Activated B cell treated with CpG ODN at 0.5 μM for 24 hours (primary cell): ENCODE data around the gene KLK6. TPM values are rescaled to one million over a fixed set of nuclear protein-coding genes. Genes with fewer than 3 reads are reported as not detected.

Source experiments
- ATAC-seq: fragments of 200-7000 bp; cut with Tn5 transposase; one replicate; pipeline ENCODE4 v1.10.0; 2021; ENCODE audit warnings: low read depth, mild to moderate bottlenecking, moderate library complexity
- CTCF ChIA-PET: fragments of 350-600 bp; sonication (Branson Sonifier 250); formaldehyde crosslinking; loops from one replicate; lab custom pipeline; 2021; ENCODE audit warnings: antibody characterized with exemption; lab: Charles Lee
- POLR2A ChIA-PET: fragments of 350-600 bp; sonication (Branson Sonifier 250); formaldehyde crosslinking; loops from one replicate; lab custom pipeline; 2021; ENCODE audit warnings: antibody characterized with exemption; lab: Charles Lee
- DNase-seq: peaks from one replicate; pipeline ENCODE4 v3.0.0; 2022
- H3K27ac Mint-ChIP-seq: one replicate; pipeline ENCODE4 v1.8.0; 2020; ENCODE audit warnings: mixed read lengths
- H3K27me3 Mint-ChIP-seq: one replicate; pipeline ENCODE4 v1.8.0; 2021; ENCODE audit warnings: mixed read lengths
- H3K36me3 Mint-ChIP-seq: one replicate; pipeline ENCODE4 v1.8.0; 2021; ENCODE audit warnings: low read depth, mixed read lengths
- H3K4me1 Mint-ChIP-seq: one replicate; pipeline ENCODE4 v1.8.0; 2021; ENCODE audit warnings: mixed read lengths
- H3K4me3 Mint-ChIP-seq: one replicate; pipeline ENCODE4 v1.8.0; 2020; ENCODE audit warnings: mild to moderate bottlenecking, mixed read lengths
- H3K9me3 Mint-ChIP-seq: one replicate; pipeline ENCODE4 v1.8.0; 2020; ENCODE audit warnings: mixed read lengths
- intact Hi-C: fragments of 100-400 bp; cut with micrococcal nuclease; formaldehyde crosslinking; loops from one replicate; pipeline ENCODE4 v1.15.1; 2024
- total RNA-seq: library from RNA; stranded (reverse); gene quantifications from 2 replicates; pipeline ENCODE4 v1.2.3, GENCODE V29; 2022
- TF ChIP-seq, protein P1 (sequence below): fragments of 200-600 bp; IDR thresholded peaks from one replicate; pipeline ENCODE4 v1.8.0; 2022; ENCODE audit warnings: antibody characterized with exemption, mild to moderate bottlenecking

Gene KLK6
- total RNA-seq, 1 donor from 2014 or later, result not detected

GRCh38 chr19:50952910-50953309 lies 16.5 kb downstream of the KLK6 start, which contains the start of gene KLK5:
Gene KLK5 (minus strand): TSS chr19:50953038. CDS start chr19:50952657, 381 bp downstream.
- intact Hi-C loops, result no loop called here
- ATAC-seq (no peak), DNase-seq (no peak)
- CTCF ChIA-PET, result no interaction called here
- no peaks in the 10 kb centered on the region for H3K4me1 Mint-ChIP-seq
- H3K27me3 Mint-ChIP-seq, result peaks cover 36% of the 10 kb centered on the region
- no peak within 1 kb of the TSS for H3K4me3 Mint-ChIP-seq
- no peaks in the 10 kb centered on the region for H3K9me3 Mint-ChIP-seq
- no peaks in the 10 kb centered on the region for H3K36me3 Mint-ChIP-seq
- TF ChIP-seq, protein P1, sequence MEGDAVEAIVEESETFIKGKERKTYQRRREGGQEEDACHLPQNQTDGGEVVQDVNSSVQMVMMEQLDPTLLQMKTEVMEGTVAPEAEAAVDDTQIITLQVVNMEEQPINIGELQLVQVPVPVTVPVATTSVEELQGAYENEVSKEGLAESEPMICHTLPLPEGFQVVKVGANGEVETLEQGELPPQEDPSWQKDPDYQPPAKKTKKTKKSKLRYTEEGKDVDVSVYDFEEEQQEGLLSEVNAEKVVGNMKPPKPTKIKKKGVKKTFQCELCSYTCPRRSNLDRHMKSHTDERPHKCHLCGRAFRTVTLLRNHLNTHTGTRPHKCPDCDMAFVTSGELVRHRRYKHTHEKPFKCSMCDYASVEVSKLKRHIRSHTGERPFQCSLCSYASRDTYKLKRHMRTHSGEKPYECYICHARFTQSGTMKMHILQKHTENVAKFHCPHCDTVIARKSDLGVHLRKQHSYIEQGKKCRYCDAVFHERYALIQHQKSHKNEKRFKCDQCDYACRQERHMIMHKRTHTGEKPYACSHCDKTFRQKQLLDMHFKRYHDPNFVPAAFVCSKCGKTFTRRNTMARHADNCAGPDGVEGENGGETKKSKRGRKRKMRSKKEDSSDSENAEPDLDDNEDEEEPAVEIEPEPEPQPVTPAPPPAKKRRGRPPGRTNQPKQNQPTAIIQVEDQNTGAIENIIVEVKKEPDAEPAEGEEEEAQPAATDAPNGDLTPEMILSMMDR, result no peak
- POLR2A ChIA-PET, result interaction anchor here (0.5 kb wide), 1 partner anchor 30 kb away, joined by 4 read pairs; no protein-coding TSS in a partner anchor
- no peak within 1 kb of the TSS for H3K27ac Mint-ChIP-seq

GRCh38 chr19:50949861-50950260 lies 19.5 kb downstream of the KLK6 start:
- CTCF ChIA-PET, result no interaction called here
- intact Hi-C loops, result no loop called here
- TF ChIP-seq, protein P1, result no peak
- H3K4me1 Mint-ChIP-seq, result no peaks in the 10 kb centered on the region
- no peak for ATAC-seq
- peaks cover 36% of the 10 kb centered on the region for H3K27me3 Mint-ChIP-seq
- H3K4me3 Mint-ChIP-seq, result no peak overlapping the region
- POLR2A ChIA-PET, result no interaction called here
- H3K27ac Mint-ChIP-seq, result no peak overlapping the region
- no peaks in the 10 kb centered on the region for H3K36me3 Mint-ChIP-seq
- peaks cover 7% of the 10 kb centered on the region for H3K9me3 Mint-ChIP-seq
- DNase-seq, result no peak

GRCh38 chr19:50947123-50947522 lies 22.3 kb downstream of the KLK6 start:
- no peaks in the 10 kb centered on the region for H3K4me1 Mint-ChIP-seq
- ChIA-PET CTCF (no interaction called here), POLR2A (no interaction called here)
- peaks cover 35% of the 10 kb centered on the region for H3K27me3 Mint-ChIP-seq
- DNase-seq (no peak), ATAC-seq (no peak)
- H3K9me3 Mint-ChIP-seq, result peaks cover 7% of the 10 kb centered on the region
- TF ChIP-seq, protein P1, result no peak
- H3K36me3 Mint-ChIP-seq, result no peaks in the 10 kb centered on the region
- intact Hi-C loops, result no loop called here
- H3K4me3 Mint-ChIP-seq, result no peak overlapping the region
- no peak overlapping the region for H3K27ac Mint-ChIP-seq

DNA sequence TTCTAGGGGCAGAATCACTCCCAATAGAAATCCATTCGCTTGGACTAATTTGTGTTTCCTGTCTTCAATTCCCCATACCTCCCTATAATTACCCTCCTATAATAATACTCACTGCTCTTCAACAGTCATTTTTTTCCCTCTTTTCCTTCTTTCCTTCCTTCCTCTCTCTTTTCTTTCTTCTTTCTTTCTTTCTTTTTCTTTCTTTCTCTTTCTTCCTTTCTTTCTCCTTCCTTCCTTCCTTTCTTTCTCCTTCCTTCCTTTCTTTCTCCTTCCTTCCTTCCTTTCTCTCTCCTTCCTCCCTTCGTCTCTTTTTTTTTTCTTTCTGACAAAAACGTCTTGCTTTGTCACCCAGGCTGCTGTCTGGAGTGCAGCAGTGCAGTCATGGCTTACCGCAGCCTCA lies 24.6 kb downstream of the KLK6 start:
- Mint-ChIP-seq H3K27me3 (peaks cover 30% of the 10 kb centered on the region), H3K4me1 (no peaks in the 10 kb centered on the region), H3K36me3 (no peaks in the 10 kb centered on the region), H3K9me3 (peaks cover 7% of the 10 kb centered on the region), H3K4me3 (no peak overlapping the region), H3K27ac (no peak overlapping the region)
- no peak for ATAC-seq
- POLR2A ChIA-PET, result no interaction called here
- CTCF ChIA-PET, result no interaction called here
- TF ChIP-seq, protein P1, result no peak
- intact Hi-C loops, result no loop called here
- no peak for DNase-seq

DNA sequence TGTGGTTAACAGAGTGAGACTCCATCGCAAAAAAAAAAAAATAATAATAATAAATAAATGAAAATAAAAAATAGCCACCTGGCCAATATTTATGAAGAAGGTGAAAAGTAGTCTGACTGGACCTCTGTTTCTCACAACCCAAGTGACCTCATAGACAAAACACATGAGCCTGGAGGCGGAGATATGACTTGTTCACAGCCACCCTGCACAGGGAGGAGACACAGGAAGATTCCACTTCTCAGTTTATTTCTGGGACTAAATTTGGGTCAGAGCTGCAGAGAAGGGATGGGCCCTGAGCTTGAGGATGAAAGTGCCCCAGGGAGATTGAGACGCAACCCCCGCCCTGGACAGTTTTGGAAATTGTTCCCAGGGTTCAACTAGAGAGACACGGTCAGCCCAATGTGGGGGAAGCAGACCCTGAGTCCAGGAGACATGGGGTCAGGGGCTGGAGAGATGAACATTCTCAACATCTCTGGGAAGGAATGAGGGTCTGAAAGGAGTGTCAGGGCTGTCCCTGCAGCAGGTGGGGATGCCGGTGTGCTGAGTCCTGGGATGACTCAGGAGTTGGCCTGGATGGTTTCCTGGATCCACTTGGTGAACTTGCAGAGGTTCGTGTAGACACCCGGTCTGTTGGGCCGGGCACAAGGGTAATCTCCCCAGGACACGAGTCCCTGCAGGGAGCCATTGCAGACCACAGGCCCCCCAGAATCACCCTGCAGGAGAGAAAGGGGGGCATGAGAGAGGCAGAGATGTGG lies 26.1 kb downstream of the KLK6 start:
- Mint-ChIP-seq H3K36me3 (no peaks in the 10 kb centered on the region), H3K4me3 (no peak overlapping the region), H3K4me1 (no peaks in the 10 kb centered on the region), H3K9me3 (peaks cover 12% of the 10 kb centered on the region), H3K27ac (no peak overlapping the region), H3K27me3 (peaks cover 26% of the 10 kb centered on the region)
- no peak for ATAC-seq
- POLR2A ChIA-PET, result no interaction called here
- TF ChIP-seq, protein P1, result no peak
- CTCF ChIA-PET, result no interaction called here
- DNase-seq, result no peak
- intact Hi-C loops, result no loop called here
